T1000 (cell line): ENCODE measurements around the gene C1orf174.
"Not testable (repeated sequence)": the region's sequence is repeated elsewhere in the genome, so short reads cannot be mapped to it uniquely, and the experiment has no call there.

Experiments
- DNase-seq: peaks from one replicate; lab custom pipeline; 2025; ENCODE audit warnings: mixed read lengths; lab: John Stamatoyannopoulos, UW

C1orf174 gene

GRCh38 chr1:3925762-3926161 is 25.7 kb upstream of the C1orf174 start:
- no peak for DNase-seq

DNA sequence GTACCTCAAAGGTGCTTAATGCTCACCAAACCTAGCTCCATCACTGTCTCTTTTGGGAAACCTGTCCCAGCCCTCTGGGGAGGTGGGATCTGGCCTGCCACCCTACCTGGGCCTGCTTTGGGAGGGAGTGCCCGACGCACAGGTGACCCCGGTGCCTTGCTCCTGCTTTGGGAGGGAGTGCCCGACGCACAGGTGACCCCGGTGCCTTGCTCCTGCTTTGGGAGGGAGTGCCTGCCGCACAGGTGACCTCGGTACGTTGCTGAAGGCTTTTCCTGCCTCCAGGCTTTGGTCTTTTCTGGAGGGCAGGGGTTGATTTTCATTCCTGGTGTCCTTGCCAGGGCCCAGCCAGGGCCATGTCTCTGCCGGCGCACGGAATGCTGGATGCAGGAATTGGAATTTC is 25.2 kb upstream of the C1orf174 start:
- no peak for DNase-seq

GRCh38 chr1:3924825-3925220 is 24.8 kb upstream of the C1orf174 start:
- DNase-seq: no peak

DNA sequence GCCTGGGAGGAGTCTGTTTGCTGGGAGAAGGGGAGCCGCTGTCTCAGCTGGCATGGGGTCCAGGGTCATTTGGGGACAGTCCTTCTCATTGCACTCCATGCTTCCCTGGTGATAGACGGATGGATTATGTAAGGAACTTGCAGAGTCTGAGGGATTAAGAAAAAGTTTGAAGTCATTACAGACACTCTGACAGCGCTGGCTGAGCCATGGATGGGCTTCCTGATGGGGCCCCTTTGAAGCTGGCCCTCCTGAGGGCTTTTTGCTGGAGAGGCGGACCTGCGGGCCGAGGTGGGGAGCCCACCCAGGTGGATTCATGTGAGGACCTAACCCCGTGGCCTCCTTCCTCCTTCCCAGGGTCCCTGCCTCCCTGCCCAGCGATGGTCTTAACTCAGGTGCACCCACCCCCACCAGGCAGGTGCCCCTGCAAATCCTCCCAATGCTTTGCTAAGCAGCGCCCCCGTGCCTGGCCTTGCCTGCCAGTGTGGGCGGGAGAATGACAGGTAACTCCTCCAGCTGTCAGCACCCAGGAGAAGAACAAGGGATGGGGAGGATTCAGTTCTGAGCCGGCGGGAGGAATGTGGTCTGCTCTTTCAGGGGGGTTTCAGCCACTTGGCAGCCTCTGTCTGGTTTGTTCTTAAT is 24.2 kb upstream of the C1orf174 start:
- DNase-seq: no peak

GRCh38 chr1:3923378-3924185 is 23.5 kb upstream of the C1orf174 start:
- DNase-seq: no peak

- no peak for DNase-seq
Measured at GRCh38 chr1:3922851-3923250, 22.8 kb upstream of the C1orf174 start.

DNA sequence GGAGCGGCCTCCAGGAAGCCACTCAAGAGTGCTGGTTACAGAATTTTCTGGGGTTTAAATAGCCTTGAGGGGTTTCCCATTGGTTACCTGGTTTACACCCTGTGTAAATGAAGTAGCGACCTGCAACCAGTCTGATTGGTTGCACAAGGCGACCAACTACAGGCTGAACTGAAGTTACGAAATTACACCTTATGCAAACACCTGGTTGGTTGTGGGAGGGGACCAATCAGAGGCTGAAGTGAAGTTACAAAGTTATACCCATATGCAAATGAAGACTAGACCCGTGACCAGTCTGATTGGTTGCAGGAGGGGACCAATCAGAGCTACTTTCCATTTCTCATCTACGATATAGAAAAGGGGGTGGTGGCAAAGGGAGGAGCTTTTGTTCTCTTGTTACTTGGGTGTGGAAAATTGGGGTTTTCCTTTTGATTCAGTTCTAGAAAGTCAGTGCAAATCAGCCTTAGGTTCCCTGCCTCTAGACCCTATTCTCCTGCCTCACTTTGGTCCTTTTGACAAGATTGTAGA is 22.2 kb upstream of the C1orf174 start:
- DNase-seq: no peak

DNA sequence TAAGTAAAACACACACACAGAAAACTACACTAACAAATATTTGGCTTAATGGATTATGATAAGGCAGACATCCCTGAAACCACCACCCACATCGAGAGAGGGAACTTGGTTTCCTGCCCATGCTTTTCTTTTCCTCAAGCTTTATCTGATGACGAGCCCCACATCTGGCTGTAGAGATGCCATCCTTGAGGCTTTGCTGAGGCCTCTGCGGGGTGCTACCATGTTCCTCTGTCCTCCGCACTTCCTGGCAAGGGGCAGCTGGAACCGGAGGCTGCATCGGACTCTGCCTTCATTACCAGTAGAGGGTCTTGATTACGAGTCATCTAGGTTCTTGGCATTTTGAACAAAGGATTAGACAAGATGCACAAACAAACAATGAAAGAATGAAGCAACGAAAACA is 21.7 kb upstream of the C1orf174 start:
- no peak for DNase-seq

DNA sequence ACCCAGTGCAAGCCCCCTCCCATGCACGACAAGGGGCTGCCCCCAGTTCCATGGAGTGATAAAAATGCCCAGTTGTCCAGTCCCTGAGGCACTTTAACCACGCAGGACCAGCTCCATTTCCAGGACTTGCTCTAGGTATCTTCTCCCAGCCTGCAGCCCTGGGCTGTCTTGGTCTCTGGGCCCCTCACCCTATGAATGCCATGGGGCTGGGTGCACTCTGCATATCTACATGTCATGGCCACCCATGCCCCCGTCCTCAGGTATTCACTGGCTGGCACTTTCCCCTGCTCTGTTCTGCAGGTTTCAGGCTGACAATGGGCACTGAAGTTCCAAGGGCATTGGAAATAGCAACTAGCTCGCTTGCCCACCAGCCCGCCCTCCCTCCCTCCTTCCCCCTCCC is 19.6 kb upstream of the C1orf174 start:
- no peak for DNase-seq

DNA sequence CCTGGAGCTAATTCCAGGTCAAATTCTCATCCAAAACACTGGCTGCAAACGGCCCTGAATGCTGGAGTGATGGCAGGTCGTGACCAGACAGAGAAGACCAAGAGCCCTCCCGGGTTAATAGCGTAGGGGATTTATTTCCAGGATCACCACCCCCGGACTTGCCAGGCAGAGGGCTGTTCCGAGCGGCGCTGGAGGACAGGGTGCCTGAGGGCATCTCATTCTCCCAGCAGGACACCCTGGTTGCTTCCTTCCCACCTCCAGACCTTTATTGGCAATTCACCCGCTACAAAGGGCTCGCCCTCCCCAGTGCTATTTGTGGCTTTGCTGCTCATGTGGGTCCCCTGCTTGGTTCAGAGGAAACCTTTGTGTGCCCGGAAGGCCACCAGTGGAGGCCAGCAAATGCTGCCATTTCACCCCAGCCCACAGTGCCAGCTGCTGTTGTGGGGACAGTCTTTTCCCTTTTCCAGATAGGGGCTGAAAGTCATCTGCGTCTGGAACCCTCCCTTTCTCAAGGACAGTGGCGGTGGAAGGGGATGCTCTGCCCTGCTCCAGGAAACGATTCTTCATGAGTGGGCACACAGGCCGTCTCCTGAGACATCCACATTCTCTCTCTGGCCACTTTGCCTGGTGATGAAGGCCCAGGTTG is 19.0 kb upstream of the C1orf174 start:
- no peak for DNase-seq

GRCh38 chr1:3918359-3918758 is 18.3 kb upstream of the C1orf174 start:
- DNase-seq: not testable (repeated sequence)

DNA sequence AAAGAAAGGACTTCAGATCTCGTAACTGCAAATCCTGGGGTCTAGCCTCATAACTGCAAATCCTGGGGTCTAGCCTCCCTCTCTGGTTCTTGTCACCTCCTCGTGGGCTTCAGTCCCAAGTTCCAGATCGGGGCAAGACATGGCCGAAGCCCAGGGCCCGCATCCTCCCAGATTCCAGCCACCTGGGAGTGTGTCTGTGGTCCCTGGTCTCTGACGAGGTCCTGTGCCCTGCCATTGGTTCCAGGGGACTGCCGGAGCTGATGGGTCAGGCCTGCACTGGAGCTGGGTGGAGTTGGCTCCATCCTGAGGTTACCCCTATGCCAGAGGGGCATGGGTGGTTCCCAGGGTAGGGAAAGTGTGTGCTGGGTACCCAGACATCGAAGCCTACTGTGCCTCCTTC is 17.7 kb upstream of the C1orf174 start:
- no peak for DNase-seq

GRCh38 chr1:3915551-3916121 is 15.6 kb upstream of the C1orf174 start:
- DNase-seq: no peak

- DNase-seq: no peak
Measured at GRCh38 chr1:3914911-3915310, 14.8 kb upstream of the C1orf174 start.

- DNase-seq: no peak
Measured at GRCh38 chr1:3914331-3914851, 14.3 kb upstream of the C1orf174 start.

- no peak for DNase-seq
Measured at GRCh38 chr1:3912809-3913685, 13.0 kb upstream of the C1orf174 start.

DNA sequence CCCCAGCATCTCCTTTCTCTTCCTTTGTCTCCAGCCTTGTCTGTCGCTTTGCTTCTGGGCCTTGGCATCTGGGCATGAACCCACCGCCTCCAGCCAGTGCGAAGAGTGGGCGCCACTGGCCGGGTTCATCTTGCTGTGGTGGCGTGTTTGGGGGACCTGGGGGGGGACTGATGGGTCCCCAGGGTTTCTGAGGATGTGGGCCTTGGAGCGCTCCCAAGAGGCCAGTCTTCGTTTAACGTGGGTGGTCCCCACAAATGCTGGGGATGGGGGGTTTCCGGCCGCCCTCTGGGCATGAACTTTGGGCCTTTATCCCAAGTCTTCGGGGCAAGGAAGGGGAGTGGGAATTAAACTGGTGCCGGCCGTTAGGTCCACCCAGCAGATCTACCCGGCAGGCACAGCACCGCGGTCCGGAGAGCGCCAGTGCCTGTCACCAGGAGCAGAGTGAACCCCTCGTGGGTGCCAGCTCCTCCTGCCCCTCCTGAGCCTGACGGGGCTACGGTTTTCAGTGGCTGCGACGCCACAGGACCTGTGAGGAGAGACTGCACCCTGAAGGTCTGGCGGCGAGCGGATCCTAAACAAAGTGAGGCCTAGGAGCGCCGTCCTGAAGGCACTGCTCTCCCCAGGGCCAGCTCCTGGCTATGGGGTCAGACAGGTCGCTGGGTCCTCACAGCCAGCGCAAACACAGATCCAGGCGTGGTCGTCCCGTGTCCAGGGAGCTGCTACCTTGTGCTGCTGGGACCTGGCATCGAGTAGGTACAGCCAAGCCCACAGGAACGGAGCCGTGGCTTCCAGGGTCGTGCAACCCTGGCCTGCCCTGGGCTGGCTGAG is 12.1 kb upstream of the C1orf174 start:
- DNase-seq: no peak

GRCh38 chr1:3910857-3911845 is 11.1 kb upstream of the C1orf174 start:
- no peak for DNase-seq

GRCh38 chr1:3910049-3910731 is 10.1 kb upstream of the C1orf174 start:
- no peak for DNase-seq
